OCI-LY3 (cell line): ENCODE measurements around the gene ZBTB7C.
"Not testable (repeated sequence)": the region's sequence is repeated elsewhere in the genome, so short reads cannot be mapped to it uniquely, and the experiment has no call there.

Experiments
- H2AFZ ChIP-seq: fragments of 200-600, 300-600 bp; shearing (Covaris generic); 2 replicates; pipeline ENCODE4 v1.6.0; 2014; ENCODE audit warnings: antibody characterized with exemption, low read depth, low read length
- H3K27ac ChIP-seq: fragments of 200-600, 300-600 bp; sonication (generic); 2 replicates; pipeline ENCODE4 v1.5.1; 2014; ENCODE audit warnings: mild to moderate bottlenecking, low read length, moderate library complexity, mixed read lengths
- H3K27me3 ChIP-seq: fragments of 200-600, 300-600 bp; sonication (generic); 2 replicates; pipeline ENCODE4 v1.6.1; 2014; ENCODE audit warnings: low read depth, low read length, mixed read lengths
- H3K36me3 ChIP-seq: fragments of 200-600, 300-600 bp; sonication (generic); replicated peaks from 2 replicates; pipeline ENCODE3; 2014; ENCODE audit warnings: low read depth, low read length, mixed read lengths
- H3K4me1 ChIP-seq: fragments of 300-600, 200-600 bp; sonication (generic); 2 replicates; pipeline ENCODE4 v1.6.1; 2014; ENCODE audit warnings: low read length, mixed read lengths
- H3K4me2 ChIP-seq: fragments of 200-600, 300-600 bp; sonication (generic); 2 replicates; pipeline ENCODE4 v1.6.1; 2014; ENCODE audit warnings: low read length, mixed read lengths
- H3K4me3 ChIP-seq: fragments of 300-600, 200-600 bp; sonication (generic); 2 replicates; pipeline ENCODE4 v1.5.1; 2014; ENCODE audit warnings: antibody characterized with exemption, mild to moderate bottlenecking, low read length, moderate library complexity
- H3K79me2 ChIP-seq: fragments of 300-600, 200-600 bp; shearing (Covaris generic); 2 replicates; pipeline ENCODE4 v1.6.1; 2014; ENCODE audit warnings: mild to moderate bottlenecking, low read length, mixed read lengths
- H3K9ac ChIP-seq: fragments of 300-600, 200-600 bp; shearing (Covaris generic); 2 replicates; pipeline ENCODE4 v1.6.0; 2014; ENCODE audit warnings: mild to moderate bottlenecking, low read length, moderate library complexity
- H3K9me3 ChIP-seq: fragments of 200-600, 300-600 bp; shearing (Covaris generic); 2 replicates; pipeline ENCODE4 v1.6.1; 2014; ENCODE audit warnings: low read length, mixed read lengths; ENCODE audit not compliant: insufficient read depth
- H4K20me1 ChIP-seq: fragments of 200-600, 300-600 bp; sonication (generic); 2 replicates; pipeline ENCODE4 v1.6.1; 2016; ENCODE audit warnings: low read length, mixed read lengths; ENCODE audit not compliant: insufficient read depth
- EZH2phosphoT487 ChIP-seq: fragments of 200-600 bp; shearing (Covaris generic); IDR thresholded peaks from 2 replicates; pipeline ENCODE4 v1.6.1; 2018; ENCODE audit warnings: antibody characterized with exemption, mixed run types, low read depth
- TF ChIP-seq, protein P1 (sequence below): fragments of 200-600, 300-600 bp; sonication (generic); IDR thresholded peaks from 2 replicates; pipeline ENCODE4 v1.5.1; 2014; ENCODE audit warnings: antibody characterized with exemption, low read length, low read depth

ZBTB7C gene

DNA sequence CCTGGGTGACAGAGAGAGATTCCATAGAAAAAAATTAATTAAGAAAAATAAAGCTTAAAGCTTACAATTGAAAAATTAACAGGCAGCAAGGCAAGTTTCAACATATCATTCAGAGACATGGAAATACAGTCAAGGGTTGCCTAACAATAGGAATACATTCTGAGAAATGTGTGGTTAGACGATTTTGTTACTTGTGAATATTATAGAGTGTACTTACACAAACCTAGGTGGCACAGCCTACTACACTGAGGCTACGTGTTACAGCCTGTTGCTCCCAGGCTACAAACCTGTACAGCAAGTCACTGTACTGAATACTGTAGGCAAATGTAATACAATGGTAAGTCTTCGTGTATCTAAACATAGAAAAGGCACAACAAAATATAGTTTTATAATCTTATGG lies 27.7 kb upstream of the ZBTB7C start:
- Histone ChIP-seq H3K4me1 (no peaks in the 10 kb centered on the region), H4K20me1 (no peaks in the 10 kb centered on the region), H3K36me3 (no peaks in the 10 kb centered on the region), H3K4me2 (no peak overlapping the region), H3K27ac (no peak overlapping the region), H3K27me3 (peaks cover 60% of the 10 kb centered on the region), H2AFZ (no peak overlapping the region), H3K9ac (no peak overlapping the region), H3K9me3 (no peaks in the 10 kb centered on the region), H3K4me3 (no peak overlapping the region), H3K79me2 (no peaks in the 10 kb centered on the region)
- TF ChIP-seq EZH2phosphoT487, result no peak
- TF ChIP-seq, protein P1, sequence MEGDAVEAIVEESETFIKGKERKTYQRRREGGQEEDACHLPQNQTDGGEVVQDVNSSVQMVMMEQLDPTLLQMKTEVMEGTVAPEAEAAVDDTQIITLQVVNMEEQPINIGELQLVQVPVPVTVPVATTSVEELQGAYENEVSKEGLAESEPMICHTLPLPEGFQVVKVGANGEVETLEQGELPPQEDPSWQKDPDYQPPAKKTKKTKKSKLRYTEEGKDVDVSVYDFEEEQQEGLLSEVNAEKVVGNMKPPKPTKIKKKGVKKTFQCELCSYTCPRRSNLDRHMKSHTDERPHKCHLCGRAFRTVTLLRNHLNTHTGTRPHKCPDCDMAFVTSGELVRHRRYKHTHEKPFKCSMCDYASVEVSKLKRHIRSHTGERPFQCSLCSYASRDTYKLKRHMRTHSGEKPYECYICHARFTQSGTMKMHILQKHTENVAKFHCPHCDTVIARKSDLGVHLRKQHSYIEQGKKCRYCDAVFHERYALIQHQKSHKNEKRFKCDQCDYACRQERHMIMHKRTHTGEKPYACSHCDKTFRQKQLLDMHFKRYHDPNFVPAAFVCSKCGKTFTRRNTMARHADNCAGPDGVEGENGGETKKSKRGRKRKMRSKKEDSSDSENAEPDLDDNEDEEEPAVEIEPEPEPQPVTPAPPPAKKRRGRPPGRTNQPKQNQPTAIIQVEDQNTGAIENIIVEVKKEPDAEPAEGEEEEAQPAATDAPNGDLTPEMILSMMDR, result no peak

DNA sequence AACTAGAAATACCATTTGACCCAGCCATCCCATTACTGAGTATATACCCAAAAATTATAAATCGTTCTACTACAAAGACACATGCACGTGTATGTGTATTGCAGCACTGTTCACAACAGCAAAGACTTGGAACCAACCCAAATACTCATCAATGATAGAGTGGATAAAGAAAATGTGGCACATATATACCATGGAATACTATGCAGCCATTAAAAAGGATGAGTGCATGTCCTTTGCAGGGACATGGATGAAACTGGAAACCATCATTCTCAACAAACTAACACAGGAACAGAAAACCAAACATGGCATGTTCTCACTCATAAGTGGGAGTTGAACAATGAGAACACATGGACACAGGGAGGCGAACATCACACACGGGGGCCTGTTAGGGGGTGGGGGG lies 25.2 kb upstream of the ZBTB7C start:
- not testable (repeated sequence) for H3K4me3 ChIP-seq, H3K9ac ChIP-seq, H3K9me3 ChIP-seq, H3K79me2 ChIP-seq, H3K27ac ChIP-seq, H3K4me1 ChIP-seq, H2AFZ ChIP-seq, H4K20me1 ChIP-seq, H3K4me2 ChIP-seq, H3K36me3 ChIP-seq
- H3K27me3 ChIP-seq, result peaks cover 44% of the 10 kb centered on the region

DNA sequence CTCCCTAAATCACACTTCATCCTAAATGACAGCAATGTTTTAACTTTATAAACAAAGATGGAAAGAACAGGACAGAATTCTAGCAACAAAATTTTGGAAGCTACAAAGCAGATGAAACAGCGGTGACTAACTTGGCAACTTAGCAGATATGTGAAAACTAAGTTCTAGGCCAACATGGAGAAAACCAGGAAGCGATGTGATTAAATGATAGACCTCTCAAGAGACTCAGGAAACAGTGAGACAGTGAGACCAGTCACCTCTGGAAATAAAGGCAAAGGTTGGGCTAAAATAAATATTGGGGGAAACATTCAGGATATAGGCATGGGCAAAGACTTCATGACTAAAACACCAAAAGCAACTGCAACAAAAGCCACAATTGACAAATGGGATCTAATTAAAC lies 24.4 kb upstream of the ZBTB7C start:
- Histone ChIP-seq H3K27me3 (peaks cover 38% of the 10 kb centered on the region), H3K9ac (no peak overlapping the region), H2AFZ (no peak overlapping the region), H3K4me3 (no peak overlapping the region), H4K20me1 (no peaks in the 10 kb centered on the region), H3K4me1 (no peaks in the 10 kb centered on the region), H3K27ac (no peak overlapping the region), H3K79me2 (no peaks in the 10 kb centered on the region), H3K4me2 (no peak overlapping the region), H3K36me3 (no peaks in the 10 kb centered on the region), H3K9me3 (no peaks in the 10 kb centered on the region)
- TF ChIP-seq EZH2phosphoT487, result no peak
- TF ChIP-seq, protein P1, result no peak

GRCh38 chr18:48430150-48430549 lies 21.0 kb upstream of the ZBTB7C start:
- Histone ChIP-seq H4K20me1 (no peaks in the 10 kb centered on the region), H3K27ac (no peak overlapping the region), H3K36me3 (no peaks in the 10 kb centered on the region), H3K79me2 (no peaks in the 10 kb centered on the region), H3K4me3 (no peak overlapping the region), H3K9ac (no peak overlapping the region), H3K4me1 (no peaks in the 10 kb centered on the region), H3K9me3 (no peaks in the 10 kb centered on the region), H3K27me3 (peaks cover 37% of the 10 kb centered on the region), H3K4me2 (no peak overlapping the region), H2AFZ (no peak overlapping the region)
- no peak for TF ChIP-seq EZH2phosphoT487
- TF ChIP-seq, protein P1, result no peak
